ENCODE results near the gene COPS6. TPM values are rescaled to one million over a fixed set of nuclear protein-coding genes. Genes with fewer than 3 reads are reported as not detected.
"Not testable (repeated sequence)": the region's sequence is repeated elsewhere in the genome, so short reads cannot be mapped to it uniquely, and the experiment has no call there.

The COPS6 gene
- total RNA-seq, 2 donors from 2014 or later = 46.7 to 64.2 TPM

GRCh38 chr7:100127866-100128636 is 39.3 kb downstream of the COPS6 start:
- H3K36me3 ChIP-seq = no peaks in the 10 kb centered on the region
- no peaks in the 10 kb centered on the region for H3K9me3 ChIP-seq
- no peak for TF ChIP-seq CTCF (IDR thresholded peaks at IDR 0.05)
- DNase-seq (ENCODE audit: low spot score) = no peak
- H3K4me1 ChIP-seq = peaks cover 0 to 34% of the 10 kb centered on the region in 2 donors
- H3K27me3 ChIP-seq = no peaks in the 10 kb centered on the region
- H3K4me3 ChIP-seq = peak overlapping the region; percentile 88 to 94
- H3K27ac ChIP-seq = peak overlapping the region; percentile 95 to 97

- no peak overlapping the region for H3K27ac ChIP-seq
- no peaks in the 10 kb centered on the region for H3K9me3 ChIP-seq
- H3K4me1 ChIP-seq = peaks cover 0 to 34% of the 10 kb centered on the region in 2 donors
- no peaks in the 10 kb centered on the region for H3K27me3 ChIP-seq
- no peaks in the 10 kb centered on the region for H3K36me3 ChIP-seq
- no peak for DNase-seq (ENCODE audit: low spot score)
- TF ChIP-seq CTCF (IDR thresholded peaks at IDR 0.05) = no peak
- H3K4me3 ChIP-seq = no peak overlapping the region
Measured at GRCh38 chr7:100128637-100128963, 39.8 kb downstream of the COPS6 start.

GRCh38 chr7:100130220-100130607 is 41.4 kb downstream of the COPS6 start:
- H3K4me3 ChIP-seq; H3K36me3 ChIP-seq; H3K27me3 ChIP-seq; DNase-seq (ENCODE audit: low spot score); H3K27ac ChIP-seq; H3K9me3 ChIP-seq: not testable (repeated sequence)
- peaks cover 0 to 29% of the 10 kb centered on the region in 2 donors for H3K4me1 ChIP-seq

- Histone ChIP-seq H3K27me3 (no peaks in the 10 kb centered on the region), H3K4me1 (peaks cover 0 to 23% of the 10 kb centered on the region in 2 donors), H3K9me3 (no peaks in the 10 kb centered on the region), H3K27ac (no peak overlapping the region), H3K36me3 (no peaks in the 10 kb centered on the region), H3K4me3 (no peak overlapping the region)
- DNase-seq (ENCODE audit: low spot score) = peak; percentile 70
- TF ChIP-seq CTCF (IDR thresholded peaks at IDR 0.05) = peak; percentile 76 to 91
Measured at GRCh38 chr7:100130608-100131453, 42.1 kb downstream of the COPS6 start.

GRCh38 chr7:100132126-100132525 is 43.4 kb downstream of the COPS6 start:
- no peaks in the 10 kb centered on the region for H3K36me3 ChIP-seq
- DNase-seq (ENCODE audit: low spot score) = no peak
- no peak for TF ChIP-seq CTCF (IDR thresholded peaks at IDR 0.05)

GRCh38 chr7:100132697-100133151 is 44.0 kb downstream of the COPS6 start:
- no peak for DNase-seq (ENCODE audit: low spot score)
- Histone ChIP-seq H3K27me3 (no peaks in the 10 kb centered on the region), H3K36me3 (no peaks in the 10 kb centered on the region), H3K4me3 (no peak overlapping the region), H3K4me1 (peaks cover 0 to 15% of the 10 kb centered on the region in 2 donors), H3K27ac (no peak overlapping the region), H3K9me3 (no peaks in the 10 kb centered on the region)
- TF ChIP-seq CTCF (IDR thresholded peaks at IDR 0.05) = peak; percentile 42 to 82

More at GRCh38 chr7:100132126-100132525, 43.4 kb downstream of the COPS6 start:
- H3K4me3 ChIP-seq = no peak overlapping the region
- H3K4me1 ChIP-seq = peaks cover 0 to 16% of the 10 kb centered on the region in 2 donors
- H3K27ac ChIP-seq = no peak overlapping the region
- H3K27me3 ChIP-seq = no peaks in the 10 kb centered on the region
- no peaks in the 10 kb centered on the region for H3K9me3 ChIP-seq

Data from right atrium auricular region (tissue), 2 donors.